Prostate gland (tissue), 2 donors: ENCODE results near the gene ARMC9.
"Not testable (repeated sequence)": the region's sequence is repeated elsewhere in the genome, so short reads cannot be mapped to it uniquely, and the experiment has no call there.

ENCODE experiments used
- CTCF ChIP-seq, 4 experiments: fragments of 200-600 bp in 2 of 4; fragments of 450-650 bp in 2 of 4; sonication (generic) in 2 of 4; IDR thresholded peaks; 1 replicate in 3 of 4; 2 replicates in 1 of 4; pipeline ENCODE4 v1.5.1; 2016 to 2019; ENCODE audit warnings: antibody characterized with exemption in 4 of 4, mild to moderate bottlenecking in 2 of 4, moderate library complexity in 2 of 4
- POLR2A ChIP-seq: fragments of 450-650 bp; IDR thresholded peaks from one replicate; pipeline ENCODE4 v1.6.1; 2016; ENCODE audit warnings: antibody characterized with exemption, mild to moderate bottlenecking

GRCh38 chr2:231178805-231179204 is 19.6 kb upstream of the ARMC9 start:
- not testable (repeated sequence) for TF ChIP-seq POLR2A; CTCF (IDR thresholded peaks at IDR 0.05)
